OCI-LY1 (cell line): ENCODE data around the gene CSK.

Source experiments
- H2AFZ ChIP-seq: fragments of 200-600 bp; sonication (generic), shearing (Covaris generic); 2 replicates; pipeline ENCODE4 v1.6.0; 2014; ENCODE audit warnings: antibody characterized with exemption, mild to moderate bottlenecking, low read length
- H3F3A ChIP-seq: fragments of 200-600 bp; sonication (generic), shearing (Covaris generic); 2 replicates; pipeline ENCODE4 v1.6.0; 2014; ENCODE audit warnings: mild to moderate bottlenecking, antibody characterized with exemption, low read length, moderate library complexity; ENCODE audit not compliant: insufficient read depth
- H3K27ac ChIP-seq: fragments of 200-600 bp; sonication (generic); 2 replicates; pipeline ENCODE4 v1.5.1; 2014; ENCODE audit warnings: low read length, mixed run types, mild to moderate bottlenecking, low read depth; ENCODE audit not compliant: poor library complexity, severe bottlenecking
- H3K27me3 ChIP-seq: fragments of 200-600 bp; sonication (generic); 2 replicates; pipeline ENCODE4 v1.6.0; 2014; ENCODE audit warnings: antibody characterized with exemption, mild to moderate bottlenecking, low read length, moderate library complexity; ENCODE audit not compliant: insufficient read depth
- H3K36me3 ChIP-seq: fragments of 200-600 bp; sonication (generic); 2 replicates; pipeline ENCODE4 v1.6.1; 2014; ENCODE audit warnings: mild to moderate bottlenecking, antibody characterized with exemption, low read length, moderate library complexity, mixed read lengths; ENCODE audit not compliant: insufficient read depth
- H3K4me1 ChIP-seq: fragments of 200-600 bp; sonication (generic); 2 replicates; pipeline ENCODE4 v1.5.1; 2014; ENCODE audit warnings: mild to moderate bottlenecking, low read length, moderate library complexity; ENCODE audit not compliant: insufficient read depth, severe bottlenecking
- H3K4me2 ChIP-seq: fragments of 200-600 bp; sonication (generic), shearing (Covaris generic); 2 replicates; pipeline ENCODE4 v1.6.1; 2014; ENCODE audit warnings: low read length
- H3K4me3 ChIP-seq: fragments of 200-600 bp; sonication (generic); 2 replicates; pipeline ENCODE4 v1.5.1; 2014; ENCODE audit warnings: low read length, low read depth, mild to moderate bottlenecking, mixed read lengths; ENCODE audit not compliant: poor library complexity, severe bottlenecking
- H3K79me2 ChIP-seq: fragments of 200-600 bp; shearing (Covaris generic); 2 replicates; pipeline ENCODE4 v1.6.1; 2016; ENCODE audit warnings: mixed run types, low read length, mixed read lengths; ENCODE audit not compliant: insufficient read depth
- H3K9ac ChIP-seq: fragments of 200-600 bp; sonication (generic), shearing (Covaris generic); 2 replicates; pipeline ENCODE4 v1.6.1; 2014; ENCODE audit warnings: mild to moderate bottlenecking, low read length, mixed read lengths
- H3K9me2 ChIP-seq: fragments of 200-600 bp; sonication (generic), shearing (Covaris generic); 2 replicates; pipeline ENCODE4 v1.6.1; 2014; ENCODE audit warnings: low read depth, mild to moderate bottlenecking, low read length, mixed read lengths
- H3K9me3 ChIP-seq: fragments of 200-600 bp; shearing (Covaris generic); 2 replicates; pipeline ENCODE4 v1.6.1; 2014; ENCODE audit warnings: low read length, mixed read lengths
- H4K20me1 ChIP-seq: fragments of 200-600 bp; sonication (generic), shearing (Covaris generic); 2 replicates; pipeline ENCODE4 v1.6.0; 2016; ENCODE audit warnings: mild to moderate bottlenecking, low read length; ENCODE audit not compliant: insufficient read depth
- CTCF ChIP-seq: fragments of 200-600 bp; sonication (generic), shearing (Covaris generic); IDR thresholded peaks from 2 replicates; pipeline ENCODE4 v1.5.1; 2017; ENCODE audit warnings: mild to moderate bottlenecking, antibody characterized with exemption, low read length, moderate library complexity, mixed read lengths
- EZH2 ChIP-seq: fragments of 200-600 bp; sonication (generic), shearing (Covaris generic); IDR thresholded peaks from 2 replicates; pipeline ENCODE4 v1.8.0; 2017; ENCODE audit warnings: borderline replicate concordance, mixed run types, mild to moderate bottlenecking, antibody characterized with exemption, low read length, moderate library complexity, mixed read lengths

The CSK gene

GRCh38 chr15:74850393-74850792 is 68.5 kb downstream of the CSK start:
- Histone ChIP-seq H3K36me3 (peaks cover 58% of the 10 kb centered on the region), H3K9me2 (no peaks in the 10 kb centered on the region), H3K4me2 (no peak overlapping the region), H3K4me3 (no peak overlapping the region), H3K4me1 (peaks cover 3% of the 10 kb centered on the region), H2AFZ (no peak overlapping the region), H4K20me1 (no peaks in the 10 kb centered on the region), H3K9ac (no peak overlapping the region), H3F3A (no peaks in the 10 kb centered on the region), H3K27me3 (no peaks in the 10 kb centered on the region), H3K79me2 (no peaks in the 10 kb centered on the region), H3K9me3 (no peaks in the 10 kb centered on the region), H3K27ac (no peak overlapping the region)
- no peak for TF ChIP-seq EZH2
- no peak for TF ChIP-seq CTCF

GRCh38 chr15:74851960-74852359 is 70.1 kb downstream of the CSK start:
- Histone ChIP-seq H3K4me2 (no peak overlapping the region), H3K9me3 (no peaks in the 10 kb centered on the region), H3F3A (no peaks in the 10 kb centered on the region), H3K4me1 (peaks cover 5% of the 10 kb centered on the region), H3K27me3 (no peaks in the 10 kb centered on the region), H3K4me3 (no peak overlapping the region), H4K20me1 (no peaks in the 10 kb centered on the region), H3K36me3 (peaks cover 58% of the 10 kb centered on the region), H3K9me2 (no peaks in the 10 kb centered on the region), H2AFZ (no peak overlapping the region), H3K79me2 (no peaks in the 10 kb centered on the region), H3K27ac (no peak overlapping the region), H3K9ac (no peak overlapping the region)
- TF ChIP-seq CTCF (no peak), EZH2 (no peak)
